Stimulated activated CD8-positive, alpha-beta memory T cell treated with anti-CD3 and anti-CD28 coated beads, Interleukin-12 subunit alpha, Interleukin-12 subunit beta, amount 100 ng/mL, for 24 hours (primary cell): ENCODE results near the gene IRF4.

ENCODE experiments used
- DNase-seq: peaks from one replicate; pipeline ENCODE4 v3.0.0-alpha.2; 2020; ENCODE audit errors: extremely low read depth

Gene IRF4

GRCh38 chr6:391559-392440 lies at the start of gene IRF4:
TSS of gene IRF4 (plus strand) at chr6:391752. CDS start at chr6:393153, 1,401 bp downstream.
- no peak for DNase-seq

- DNase-seq: no peak
These were observed 49.4 kb upstream of the IRF4 start for GRCh38 chr6:341914-342831.

- DNase-seq: no peak
These were observed 48.7 kb upstream of the IRF4 start for GRCh38 chr6:342832-343179.

GRCh38 chr6:343226-343935 lies 48.2 kb upstream of the IRF4 start:
- no peak for DNase-seq

GRCh38 chr6:343960-344815 lies 47.4 kb upstream of the IRF4 start:
- no peak for DNase-seq

GRCh38 chr6:344816-345340 lies 46.7 kb upstream of the IRF4 start:
- no peak for DNase-seq

- no peak for DNase-seq
These were observed 45.7 kb upstream of the IRF4 start for GRCh38 chr6:345747-346385.

GRCh38 chr6:346386-347030 lies 45.0 kb upstream of the IRF4 start:
- DNase-seq: no peak

- DNase-seq: no peak
These were observed 44.3 kb upstream of the IRF4 start for GRCh38 chr6:347232-347631.

GRCh38 chr6:347951-348859 lies 43.3 kb upstream of the IRF4 start:
- DNase-seq: no peak

- DNase-seq: no peak
These were observed 42.6 kb upstream of the IRF4 start for GRCh38 chr6:348860-349396.

GRCh38 chr6:349491-349921 lies 42.0 kb upstream of the IRF4 start:
- no peak for DNase-seq

GRCh38 chr6:350371-350770 lies 41.2 kb upstream of the IRF4 start:
- no peak for DNase-seq

- DNase-seq: no peak
These were observed 40.3 kb upstream of the IRF4 start for GRCh38 chr6:351011-351866.

GRCh38 chr6:351867-352289 lies 39.7 kb upstream of the IRF4 start:
- no peak for DNase-seq

- no peak for DNase-seq
These were observed 39.1 kb upstream of the IRF4 start for GRCh38 chr6:352474-352873.

- DNase-seq: no peak
These were observed 38.6 kb upstream of the IRF4 start for GRCh38 chr6:352896-353470.
